Measurements from ENCODE around the gene LPIN3.

The LPIN3 gene

GRCh38 chr20:41334443-41335421, 5.9 kb upstream of the LPIN3 start:
- peaks cover 5% of the 10 kb centered on the region for H3K4me1 Mint-ChIP-seq
- ATAC-seq (ENCODE audit: low read depth), result no peak
- H3K4me3 Mint-ChIP-seq, result no peak overlapping the region
- DNase-seq (ENCODE audit: low spot score in 2 of 2), result no peak
- H3K9me3 Mint-ChIP-seq, result no peaks in the 10 kb centered on the region
- H3K27ac Mint-ChIP-seq, result no peak overlapping the region
- peaks cover 9% of the 10 kb centered on the region for H3K27me3 Mint-ChIP-seq
- H3K36me3 Mint-ChIP-seq, result no peaks in the 10 kb centered on the region

- ATAC-seq (ENCODE audit: low read depth) (no peak), DNase-seq (ENCODE audit: low spot score in 2 of 2) (no peak)
- Mint-ChIP-seq H3K9me3 (no peaks in the 10 kb centered on the region), H3K4me1 (peaks cover 7% of the 10 kb centered on the region), H3K36me3 (no peaks in the 10 kb centered on the region), H3K4me3 (no peak overlapping the region), H3K27ac (no peak overlapping the region), H3K27me3 (peaks cover 10% of the 10 kb centered on the region)
Measured at GRCh38 chr20:41335591-41335990, 5.0 kb upstream of the LPIN3 start.

DNA sequence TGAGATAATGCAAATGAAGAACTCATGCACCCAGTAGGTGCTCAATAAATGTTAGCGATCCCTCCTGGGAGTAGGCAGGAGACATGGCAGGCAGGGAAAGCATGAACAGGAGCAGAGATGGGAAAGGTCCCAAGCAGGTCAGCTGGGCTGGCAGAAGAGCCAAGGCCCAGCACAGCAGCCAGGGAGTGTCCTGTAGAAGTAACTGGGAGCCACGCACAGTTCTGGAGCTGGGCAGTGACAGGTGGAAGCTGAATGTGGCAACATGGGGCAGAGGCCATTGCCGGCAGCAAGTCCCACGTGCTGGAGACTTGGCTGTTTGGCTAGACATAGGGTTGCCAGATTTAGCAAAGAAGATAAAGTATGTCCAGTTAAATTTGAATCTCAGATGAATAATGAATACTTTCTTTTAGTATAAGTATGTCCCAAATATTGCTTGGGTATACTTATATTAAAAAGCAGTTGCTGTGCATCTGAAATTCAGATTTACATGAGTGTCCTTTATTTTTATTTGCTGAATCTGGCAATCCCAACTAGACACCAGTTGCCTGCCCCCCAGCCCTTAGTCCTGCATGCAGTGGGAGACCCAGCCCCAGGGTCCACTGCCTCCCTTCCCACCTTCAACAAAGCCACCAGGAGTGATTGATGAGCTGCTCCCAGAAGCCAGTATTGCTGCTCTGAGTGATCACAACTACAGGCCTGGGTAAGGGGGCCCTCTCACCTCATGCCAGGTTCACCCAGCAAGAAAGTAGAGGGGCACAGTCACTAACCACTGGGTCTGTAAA, 3.7 kb upstream of the LPIN3 start:
- ATAC-seq (ENCODE audit: low read depth), result no peak
- Mint-ChIP-seq H3K27me3 (peaks cover 10% of the 10 kb centered on the region), H3K27ac (no peak overlapping the region), H3K36me3 (no peaks in the 10 kb centered on the region), H3K9me3 (no peaks in the 10 kb centered on the region), H3K4me1 (peaks cover 7% of the 10 kb centered on the region), H3K4me3 (no peak overlapping the region)
- no peak for DNase-seq (ENCODE audit: low spot score in 2 of 2)

DNA sequence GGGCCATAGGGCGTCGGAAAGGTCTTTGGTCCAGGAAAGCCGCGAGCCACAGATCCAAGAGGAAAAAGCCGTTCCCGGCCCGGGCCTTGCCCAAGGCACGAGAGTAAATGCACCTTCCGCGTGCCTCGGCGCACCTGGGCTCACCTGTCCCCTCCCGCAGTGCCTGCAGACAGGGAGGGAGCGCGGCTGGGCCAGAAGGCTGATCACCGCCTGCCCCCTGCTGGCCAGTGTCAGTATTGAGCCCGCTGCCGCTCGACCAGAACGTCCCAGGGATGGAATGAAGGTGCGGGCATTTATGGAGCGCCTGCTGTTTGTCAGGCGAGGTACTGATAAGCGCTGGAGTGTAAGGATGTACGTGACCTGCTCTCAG, 679 bp upstream of the LPIN3 start:
- Mint-ChIP-seq H3K36me3 (no peaks in the 10 kb centered on the region), H3K4me1 (peaks cover 7% of the 10 kb centered on the region), H3K9me3 (no peaks in the 10 kb centered on the region), H3K4me3 (peak overlapping the region; percentile 68), H3K27ac (no peak overlapping the region), H3K27me3 (peaks cover 10% of the 10 kb centered on the region)
- DNase-seq (ENCODE audit: low spot score in 2 of 2) (peak; percentile 85 to 95), ATAC-seq (ENCODE audit: low read depth) (peak; percentile 92)

- Mint-ChIP-seq H3K4me3 (no peak overlapping the region), H3K9me3 (no peaks in the 10 kb centered on the region), H3K4me1 (peaks cover 7% of the 10 kb centered on the region), H3K27ac (no peak overlapping the region), H3K36me3 (no peaks in the 10 kb centered on the region), H3K27me3 (peaks cover 4% of the 10 kb centered on the region)
- DNase-seq (ENCODE audit: low spot score in 2 of 2) (no peak), ATAC-seq (ENCODE audit: low read depth) (no peak)
Measured at GRCh38 chr20:41342474-41343464, 2.1 kb downstream of the LPIN3 start.

DNA sequence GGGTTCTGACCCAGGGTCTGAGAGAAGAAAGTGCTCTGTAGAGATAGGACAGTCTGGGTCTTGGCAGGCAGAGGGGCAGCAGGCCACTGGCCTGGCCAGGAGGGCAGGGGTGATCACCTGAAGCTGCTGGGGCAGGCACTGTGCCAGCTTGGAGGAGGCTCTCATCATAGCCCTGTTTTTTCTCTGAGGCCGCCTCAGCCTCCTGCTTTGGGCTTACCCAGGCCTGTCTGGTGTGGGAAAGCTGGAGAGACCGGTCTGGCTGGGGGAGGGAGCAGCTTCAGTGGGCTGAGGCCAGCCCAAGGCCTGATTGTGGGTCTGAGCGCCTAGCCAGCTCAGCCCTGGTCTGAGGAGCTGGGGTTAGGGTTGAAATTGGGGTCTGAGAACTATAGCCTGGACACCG, 3.9 kb downstream of the LPIN3 start:
- no peak for DNase-seq (ENCODE audit: low spot score in 2 of 2)
- H3K9me3 Mint-ChIP-seq, result no peaks in the 10 kb centered on the region
- H3K4me3 Mint-ChIP-seq, result no peak overlapping the region
- ATAC-seq (ENCODE audit: low read depth), result no peak
- H3K27me3 Mint-ChIP-seq, result peaks cover 3% of the 10 kb centered on the region
- no peaks in the 10 kb centered on the region for H3K36me3 Mint-ChIP-seq
- no peak overlapping the region for H3K27ac Mint-ChIP-seq
- peaks cover 6% of the 10 kb centered on the region for H3K4me1 Mint-ChIP-seq

DNA sequence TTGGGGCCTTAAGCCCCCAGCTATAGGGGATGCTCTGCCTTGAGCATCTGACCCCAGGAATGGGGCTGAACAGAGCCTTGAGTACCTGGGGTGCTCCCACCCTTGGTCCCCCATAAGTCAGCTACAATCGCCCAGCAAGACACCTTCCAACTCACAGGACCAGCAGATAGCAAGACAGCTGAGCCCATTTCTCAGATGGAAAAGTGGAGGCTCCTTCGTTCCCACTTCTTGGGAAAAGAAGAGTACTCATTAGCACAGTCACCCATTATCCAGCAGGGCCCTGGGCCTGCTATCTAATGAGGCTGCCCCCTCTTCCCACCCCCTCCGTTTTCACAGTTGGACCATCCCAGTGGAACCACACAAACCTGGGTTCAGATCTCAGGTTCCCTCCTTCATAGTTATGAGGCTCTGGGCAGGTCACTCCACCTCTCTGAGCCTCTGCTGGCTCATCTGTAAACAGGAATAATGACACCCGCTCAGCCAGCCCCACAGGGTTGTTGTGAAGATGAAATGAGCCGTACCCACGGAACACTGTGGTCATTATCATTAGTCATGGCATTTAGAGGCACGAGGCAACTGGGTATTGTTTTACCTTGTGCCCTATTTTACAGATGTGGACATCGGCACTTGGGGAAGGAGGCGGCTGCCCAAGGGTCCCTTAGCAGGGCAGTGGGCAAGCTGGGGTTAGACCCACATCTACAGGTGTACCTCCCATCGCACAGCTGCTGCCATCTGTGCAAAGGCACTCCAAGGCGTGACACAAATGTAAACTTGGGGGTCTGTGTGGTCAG, 4.5 kb downstream of the LPIN3 start:
- Mint-ChIP-seq H3K4me1 (peaks cover 3% of the 10 kb centered on the region), H3K4me3 (no peak overlapping the region), H3K27ac (no peak overlapping the region), H3K27me3 (no peaks in the 10 kb centered on the region), H3K36me3 (no peaks in the 10 kb centered on the region), H3K9me3 (no peaks in the 10 kb centered on the region)
- ATAC-seq (ENCODE audit: low read depth) (no peak), DNase-seq (ENCODE audit: low spot score in 2 of 2) (no peak)

DNA sequence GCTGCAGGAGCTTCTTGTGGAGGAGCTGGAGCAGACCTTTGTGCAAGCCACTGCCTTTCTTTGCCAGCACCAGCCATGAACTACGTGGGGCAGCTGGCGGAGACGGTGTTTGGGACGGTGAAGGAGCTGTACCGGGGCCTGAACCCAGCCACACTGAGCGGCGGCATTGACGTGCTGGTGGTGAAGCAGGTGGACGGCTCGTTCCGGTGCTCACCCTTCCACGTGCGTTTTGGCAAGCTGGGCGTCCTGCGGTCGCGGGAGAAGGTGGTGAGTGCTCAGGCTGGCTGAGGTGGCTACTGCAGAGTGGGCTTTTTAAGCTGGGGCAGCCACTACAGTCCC, 5.1 kb downstream of the LPIN3 start:
- no peak overlapping the region for H3K27ac Mint-ChIP-seq

GRCh38 chr20:41347523-41348429, 7.2 kb downstream of the LPIN3 start:
- Mint-ChIP-seq H3K4me1 (no peaks in the 10 kb centered on the region), H3K36me3 (no peaks in the 10 kb centered on the region), H3K27me3 (peaks cover 4% of the 10 kb centered on the region), H3K27ac (no peak overlapping the region), H3K9me3 (no peaks in the 10 kb centered on the region), H3K4me3 (no peak overlapping the region)
- no peak for ATAC-seq (ENCODE audit: low read depth)
- no peak for DNase-seq (ENCODE audit: low spot score in 2 of 2)

More for the DNA sequence above, 5.1 kb downstream of the LPIN3 start:
- Mint-ChIP-seq H3K36me3 (no peaks in the 10 kb centered on the region), H3K27me3 (peaks cover 4% of the 10 kb centered on the region), H3K4me3 (no peak overlapping the region), H3K9me3 (no peaks in the 10 kb centered on the region), H3K4me1 (no peaks in the 10 kb centered on the region)
- no peak for ATAC-seq (ENCODE audit: low read depth)
- no peak for DNase-seq (ENCODE audit: low spot score in 2 of 2)

- ATAC-seq (ENCODE audit: low read depth) (no peak), DNase-seq (ENCODE audit: low spot score in 2 of 2) (no peak)
- Mint-ChIP-seq H3K27ac (no peak overlapping the region), H3K4me1 (no peaks in the 10 kb centered on the region), H3K36me3 (no peaks in the 10 kb centered on the region), H3K9me3 (no peaks in the 10 kb centered on the region), H3K27me3 (peaks cover 4% of the 10 kb centered on the region), H3K4me3 (no peak overlapping the region)
Measured at GRCh38 chr20:41348430-41349172, 8.0 kb downstream of the LPIN3 start.

DNA sequence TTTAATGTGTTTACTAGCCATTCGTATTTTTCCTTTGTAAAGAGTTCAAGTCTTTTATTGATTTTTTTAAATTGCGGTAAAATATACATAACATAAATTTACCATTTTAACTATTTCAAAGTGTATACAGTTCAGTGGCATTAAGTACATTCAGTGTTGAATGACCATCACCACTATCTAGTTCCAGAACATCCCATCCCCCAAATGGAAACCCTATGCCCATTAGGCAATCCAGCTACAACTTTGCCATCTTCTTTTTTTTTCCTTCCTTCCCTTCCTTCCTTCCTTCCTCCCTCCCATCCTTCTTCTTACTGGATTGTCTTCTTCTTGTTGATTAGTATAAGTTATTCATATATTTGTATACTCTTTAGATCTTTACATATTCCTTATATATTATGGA, 8.6 kb downstream of the LPIN3 start:
- no peaks in the 10 kb centered on the region for H3K9me3 Mint-ChIP-seq
- peaks cover 4% of the 10 kb centered on the region for H3K27me3 Mint-ChIP-seq
- H3K27ac Mint-ChIP-seq, result no peak overlapping the region
- H3K4me3 Mint-ChIP-seq, result no peak overlapping the region
- H3K36me3 Mint-ChIP-seq, result no peaks in the 10 kb centered on the region
- no peaks in the 10 kb centered on the region for H3K4me1 Mint-ChIP-seq
- no peak for ATAC-seq (ENCODE audit: low read depth)
- DNase-seq (ENCODE audit: low spot score in 2 of 2), result no peak

DNA sequence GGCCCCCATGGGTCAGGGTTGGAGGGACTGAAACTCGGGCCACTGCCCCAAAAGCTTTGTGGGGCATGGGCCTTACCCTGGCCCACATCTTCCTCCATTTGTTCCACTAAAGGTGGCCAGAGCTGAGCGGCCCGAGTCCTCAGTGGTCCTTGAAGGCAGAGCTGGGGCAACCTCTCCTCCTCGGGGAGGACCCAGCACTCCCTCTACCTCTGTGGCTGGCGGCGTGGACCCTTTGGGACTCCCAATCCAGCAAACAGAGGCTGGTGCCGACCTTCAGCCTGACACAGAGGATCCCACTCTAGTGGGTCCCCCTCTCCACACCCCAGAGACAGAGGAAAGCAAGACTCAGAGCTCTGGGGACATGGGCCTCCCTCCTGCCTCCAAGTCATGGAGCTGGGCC, 9.3 kb downstream of the LPIN3 start:
- Mint-ChIP-seq H3K4me3 (no peak overlapping the region), H3K27me3 (peaks cover 4% of the 10 kb centered on the region), H3K27ac (no peak overlapping the region), H3K36me3 (no peaks in the 10 kb centered on the region), H3K9me3 (no peaks in the 10 kb centered on the region), H3K4me1 (no peaks in the 10 kb centered on the region)
- DNase-seq (ENCODE audit: low spot score in 2 of 2) (no peak), ATAC-seq (ENCODE audit: low read depth) (no peak)
